GM10847 (cell line): ENCODE results near the gene SMPD3.

Source experiments
- POLR2A ChIP-seq: IDR thresholded peaks from 2 replicates; pipeline ENCODE4 v1.6.1; 2011; ENCODE audit not compliant: insufficient read length; ENCODE audit errors: extremely low read depth

Gene SMPD3

DNA sequence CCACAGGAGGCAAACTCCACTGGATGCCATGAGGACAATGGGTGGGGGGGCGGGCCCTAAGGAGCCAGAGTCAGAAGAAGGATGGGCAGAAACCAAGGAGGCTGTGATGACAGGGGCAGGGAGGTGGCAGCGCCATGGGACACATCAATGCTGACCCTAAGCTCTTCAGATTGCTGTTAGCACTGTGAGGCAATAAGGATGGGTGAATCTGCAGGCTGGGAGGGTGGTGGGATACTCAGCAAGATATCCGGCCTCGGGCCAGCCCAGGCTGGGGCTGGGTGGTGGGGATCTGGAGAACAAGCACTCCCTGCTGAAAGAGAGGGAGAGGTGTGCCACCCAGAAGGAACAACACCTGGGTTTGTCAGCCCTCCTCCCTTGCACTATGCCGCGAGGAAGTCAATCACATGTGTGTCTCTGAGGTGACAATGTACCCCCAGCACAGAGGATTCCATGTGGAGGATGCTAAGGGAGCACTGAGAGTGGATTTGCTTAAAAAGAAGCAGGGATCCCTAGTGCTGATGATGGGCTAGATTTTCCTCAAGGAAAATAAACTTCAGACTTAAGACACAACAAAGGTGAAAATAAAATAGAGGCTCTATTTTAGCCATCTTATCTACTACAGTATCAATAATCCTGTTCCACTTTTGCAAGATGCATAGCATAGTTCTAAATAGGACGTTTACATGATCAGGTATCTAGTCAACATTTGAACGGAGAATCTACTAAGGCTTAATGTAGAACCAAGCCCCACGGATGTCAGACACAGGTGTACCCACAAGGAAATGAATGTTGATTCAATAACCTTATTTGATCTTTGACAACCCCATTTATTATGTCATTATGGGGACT, 22.6 kb downstream of the SMPD3 start:
- no peak for TF ChIP-seq POLR2A

DNA sequence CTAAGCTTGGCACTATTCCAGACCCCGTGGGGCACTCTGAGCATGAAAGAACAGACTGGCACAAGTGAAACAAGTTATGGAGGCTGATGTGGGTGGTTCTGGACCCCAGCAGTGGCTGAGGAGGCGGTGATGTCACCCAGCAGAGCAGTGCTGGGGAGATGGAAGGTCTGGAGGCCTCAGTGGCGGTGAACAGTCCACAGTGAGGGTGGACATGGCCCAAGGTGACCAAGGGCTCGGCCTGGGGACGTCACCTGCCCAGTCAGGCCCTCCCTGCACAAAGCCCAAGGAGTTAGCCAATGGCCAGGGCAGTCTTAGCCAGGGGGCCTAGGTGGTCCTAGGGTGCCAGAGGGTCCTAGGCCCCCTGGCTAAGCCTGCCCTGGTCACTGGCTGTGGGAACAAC, 24.5 kb downstream of the SMPD3 start:
- no peak for TF ChIP-seq POLR2A

DNA sequence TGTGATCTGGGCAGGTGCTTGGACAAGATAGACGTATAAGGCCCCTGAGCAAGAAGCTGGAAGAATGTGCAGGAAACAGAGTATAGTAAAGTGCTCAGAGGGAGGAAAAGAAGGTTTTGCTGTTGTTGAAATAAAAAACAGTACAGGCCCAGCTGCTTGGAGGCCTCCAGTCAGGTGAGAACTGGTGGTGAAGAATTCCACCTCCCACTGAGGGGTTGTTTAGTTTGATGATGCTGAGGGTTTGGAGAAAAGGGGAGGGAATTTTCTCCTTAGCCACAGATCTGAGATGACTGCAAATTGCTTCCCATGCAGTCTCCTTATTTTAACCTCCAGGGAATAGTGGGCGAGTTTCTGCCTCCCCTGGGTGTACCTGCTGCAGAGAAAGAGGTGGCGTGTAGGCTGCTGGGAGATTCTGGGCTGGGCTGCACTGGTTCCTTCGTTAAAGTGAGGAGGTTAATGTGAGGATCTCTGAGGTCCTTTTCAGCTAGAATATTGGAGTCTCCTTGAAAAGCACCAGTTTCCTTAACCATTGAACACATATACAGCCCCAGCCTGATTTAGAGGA, 25.8 kb downstream of the SMPD3 start:
- TF ChIP-seq POLR2A: no peak

DNA sequence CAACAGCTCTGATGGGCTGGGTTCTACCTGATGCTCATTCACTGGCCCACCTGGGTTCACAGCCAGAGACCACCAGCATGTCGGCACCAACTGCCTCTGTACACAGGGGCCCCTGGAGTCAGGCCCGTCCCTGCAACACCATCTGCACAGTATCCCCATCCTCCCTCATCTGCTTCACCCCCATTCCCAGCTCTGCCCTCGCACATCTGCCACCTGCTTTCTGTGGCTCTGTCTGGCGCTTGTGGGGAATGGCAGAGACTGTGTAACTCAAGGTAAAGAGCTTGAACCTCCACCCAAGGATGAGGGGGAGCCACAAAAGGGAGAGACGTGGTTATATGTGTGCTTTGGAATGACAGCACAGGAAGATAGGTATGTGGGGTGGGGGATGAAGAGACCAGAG, 27.2 kb downstream of the SMPD3 start:
- no peak for TF ChIP-seq POLR2A

GRCh38 chr16:68420366-68420942, 27.9 kb downstream of the SMPD3 start:
- TF ChIP-seq POLR2A: no peak

DNA sequence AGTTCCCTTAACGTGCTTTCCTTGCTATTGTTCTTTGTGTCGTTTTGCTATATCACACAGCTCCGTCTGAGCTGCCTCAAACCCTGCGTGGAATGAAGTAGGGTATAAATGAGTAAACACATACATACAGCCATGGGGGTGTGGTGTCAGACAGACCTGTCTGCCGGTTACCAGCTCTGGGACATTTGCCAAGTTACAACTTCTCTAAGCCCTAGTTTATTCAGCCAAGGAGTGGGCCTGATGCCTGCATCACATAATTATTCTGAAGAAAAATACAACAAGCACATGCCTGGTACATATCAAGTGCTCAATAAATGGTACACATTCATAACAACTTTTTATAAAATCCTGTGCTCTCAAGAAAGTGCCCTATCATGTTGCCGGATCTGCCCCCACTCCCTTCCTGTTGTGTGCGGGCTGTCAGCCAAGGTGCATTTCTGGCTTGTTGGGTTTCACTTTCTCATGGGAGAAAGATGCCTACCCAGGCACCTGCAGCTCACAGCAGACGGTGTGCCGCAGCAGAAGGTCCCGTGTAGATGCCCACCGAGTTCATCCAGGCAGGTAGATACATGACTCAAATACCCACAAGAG, 30.5 kb downstream of the SMPD3 start:
- TF ChIP-seq POLR2A: no peak

- no peak for TF ChIP-seq POLR2A
These were observed 32.0 kb downstream of the SMPD3 start for GRCh38 chr16:68416057-68417046.

GRCh38 chr16:68414581-68414980, 33.7 kb downstream of the SMPD3 start:
- TF ChIP-seq POLR2A: no peak

- TF ChIP-seq POLR2A: no peak
These were observed 36.2 kb downstream of the SMPD3 start for GRCh38 chr16:68412061-68412460.

- TF ChIP-seq POLR2A: no peak
These were observed 37.2 kb downstream of the SMPD3 start for GRCh38 chr16:68411086-68411485.

GRCh38 chr16:68408967-68409366, 39.3 kb downstream of the SMPD3 start:
- TF ChIP-seq POLR2A: no peak

GRCh38 chr16:68408428-68408827, 39.9 kb downstream of the SMPD3 start:
- no peak for TF ChIP-seq POLR2A

DNA sequence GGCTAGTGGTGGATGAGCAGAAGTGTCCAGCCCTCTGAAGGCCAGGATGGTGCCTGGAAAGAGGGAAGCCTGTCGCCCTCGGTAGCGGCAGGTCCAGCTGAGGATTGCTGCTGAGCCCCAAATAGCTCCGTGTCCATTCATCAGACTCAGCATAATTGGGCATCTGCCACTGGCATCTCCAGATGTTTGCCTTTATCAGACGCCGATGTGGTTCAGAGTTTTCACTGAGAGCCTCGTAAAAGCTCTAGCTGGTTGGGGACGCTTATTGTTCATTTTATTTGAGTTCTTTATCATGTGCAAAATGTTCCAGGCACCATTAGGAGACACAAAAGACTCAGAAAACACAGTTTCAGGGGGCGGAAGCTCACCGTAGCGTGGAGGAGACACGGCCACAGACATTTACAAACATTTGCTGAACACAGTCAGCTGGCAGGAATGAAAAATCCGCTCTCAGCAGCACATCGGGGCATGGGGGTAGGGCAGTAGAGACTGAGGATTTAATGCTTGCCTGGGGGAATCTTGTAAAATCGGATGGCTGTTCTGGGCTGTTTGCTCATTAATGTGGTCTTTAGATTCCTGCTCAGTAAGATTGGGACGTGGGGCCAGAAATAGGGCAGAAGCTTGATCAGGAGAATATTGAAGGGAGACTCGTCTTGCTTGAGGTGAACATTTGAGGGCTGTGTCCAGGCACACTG, 41.7 kb downstream of the SMPD3 start:
- TF ChIP-seq POLR2A: no peak

DNA sequence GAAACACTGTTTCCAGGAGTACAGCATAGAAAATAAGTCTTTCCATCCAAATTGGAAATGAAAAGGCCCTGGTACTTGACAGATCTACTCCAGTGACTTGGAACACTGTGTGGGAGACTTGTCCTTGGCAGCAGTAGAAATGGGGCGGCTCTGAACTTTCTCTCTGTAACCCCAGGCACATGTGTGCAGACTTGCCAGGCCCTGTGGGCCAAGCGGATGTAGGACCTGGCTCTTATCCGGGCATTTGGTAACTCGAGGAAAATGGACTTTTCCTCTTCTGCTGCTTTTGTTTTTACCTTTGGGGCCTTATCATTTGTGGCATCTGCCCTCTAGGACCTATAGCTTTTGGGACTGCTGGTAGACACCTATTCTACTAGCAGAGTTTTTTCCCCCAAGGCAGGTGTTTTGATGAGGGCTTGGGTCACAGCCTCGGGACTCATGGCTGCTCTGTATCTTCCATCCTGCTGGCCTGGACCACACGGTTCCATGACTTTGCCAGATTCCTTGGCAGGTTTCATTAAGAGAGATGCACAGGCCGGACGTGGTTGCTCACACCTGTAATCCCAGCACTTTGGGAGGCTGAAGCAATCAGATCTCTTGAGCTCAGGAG, 43.5 kb downstream of the SMPD3 start:
- TF ChIP-seq POLR2A: no peak

GRCh38 chr16:68403704-68404103, 44.6 kb downstream of the SMPD3 start:
- TF ChIP-seq POLR2A: no peak
